Effector CD4-positive, alpha-beta T cell (primary cell): ENCODE results near the gene SELENOT.
"Not testable (repeated sequence)": the region's sequence is repeated elsewhere in the genome, so short reads cannot be mapped to it uniquely, and the experiment has no call there.

Source experiments
- DNase-seq: peaks from one replicate; pipeline ENCODE4 v3.0.0-alpha.2; 2020

Gene SELENOT

GRCh38 chr3:150609988-150610387 is 6.9 kb downstream of the SELENOT start:
- DNase-seq, result no peak

DNA sequence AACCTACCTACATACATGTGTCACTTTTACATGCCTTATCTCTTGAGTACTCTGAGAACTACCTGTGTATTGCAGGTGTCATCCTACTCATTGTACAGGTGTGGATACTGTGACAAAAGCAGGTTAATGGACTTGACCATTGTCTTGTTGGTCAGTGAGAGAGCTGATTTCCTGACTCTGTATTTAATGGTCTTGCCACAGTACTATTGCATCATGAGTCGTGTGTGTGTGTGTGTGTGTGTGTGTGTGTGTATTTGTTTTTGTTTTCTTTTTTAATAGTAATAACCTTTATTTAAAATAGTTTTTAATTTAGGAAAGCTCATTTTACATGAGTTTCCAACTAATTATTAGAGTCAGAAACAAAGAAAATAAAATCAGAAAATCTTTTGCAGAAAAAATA is 7.7 kb downstream of the SELENOT start:
- DNase-seq, result no peak

DNA sequence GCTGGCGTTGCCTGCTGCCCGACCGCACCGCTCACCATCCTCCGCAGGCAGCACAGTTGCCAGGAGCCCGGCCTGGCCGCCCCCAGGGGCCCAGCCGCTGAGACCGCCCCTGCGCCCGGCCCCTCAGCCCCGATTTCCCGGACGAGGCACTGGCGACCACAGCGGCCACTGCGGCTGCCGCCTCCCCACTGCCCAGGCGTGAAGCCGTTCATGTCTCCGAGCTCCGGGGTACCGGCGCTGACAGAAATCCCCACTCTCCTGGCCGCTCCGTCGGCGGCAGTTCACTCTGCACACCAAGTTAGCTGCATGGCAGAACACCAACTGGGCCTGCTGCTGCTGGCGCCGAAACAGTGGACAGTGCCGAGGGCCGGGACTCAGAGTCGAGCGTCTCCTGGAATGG is 8.5 kb downstream of the SELENOT start:
- no peak for DNase-seq

DNA sequence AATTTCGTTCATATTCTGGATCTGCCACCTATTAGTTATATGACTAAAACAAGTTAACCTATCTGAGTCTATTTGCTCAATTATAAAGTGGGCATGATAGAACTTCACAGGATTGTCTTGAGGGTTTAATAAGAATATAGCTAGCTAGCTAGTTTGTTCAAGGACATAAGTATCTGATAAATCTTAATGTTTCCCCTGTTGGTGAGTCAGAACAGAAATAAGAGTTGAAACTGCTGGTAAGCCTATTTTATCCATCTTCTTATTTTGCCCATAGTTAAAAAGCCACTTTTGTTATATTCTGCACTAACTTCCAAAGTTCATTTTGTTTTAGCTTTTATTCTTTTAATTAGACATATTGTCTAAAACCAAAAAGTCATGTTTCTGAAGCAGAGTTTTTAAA is 9.4 kb downstream of the SELENOT start:
- no peak for DNase-seq

- no peak for DNase-seq
These were observed 9.9 kb downstream of the SELENOT start for GRCh38 chr3:150613034-150613433.

DNA sequence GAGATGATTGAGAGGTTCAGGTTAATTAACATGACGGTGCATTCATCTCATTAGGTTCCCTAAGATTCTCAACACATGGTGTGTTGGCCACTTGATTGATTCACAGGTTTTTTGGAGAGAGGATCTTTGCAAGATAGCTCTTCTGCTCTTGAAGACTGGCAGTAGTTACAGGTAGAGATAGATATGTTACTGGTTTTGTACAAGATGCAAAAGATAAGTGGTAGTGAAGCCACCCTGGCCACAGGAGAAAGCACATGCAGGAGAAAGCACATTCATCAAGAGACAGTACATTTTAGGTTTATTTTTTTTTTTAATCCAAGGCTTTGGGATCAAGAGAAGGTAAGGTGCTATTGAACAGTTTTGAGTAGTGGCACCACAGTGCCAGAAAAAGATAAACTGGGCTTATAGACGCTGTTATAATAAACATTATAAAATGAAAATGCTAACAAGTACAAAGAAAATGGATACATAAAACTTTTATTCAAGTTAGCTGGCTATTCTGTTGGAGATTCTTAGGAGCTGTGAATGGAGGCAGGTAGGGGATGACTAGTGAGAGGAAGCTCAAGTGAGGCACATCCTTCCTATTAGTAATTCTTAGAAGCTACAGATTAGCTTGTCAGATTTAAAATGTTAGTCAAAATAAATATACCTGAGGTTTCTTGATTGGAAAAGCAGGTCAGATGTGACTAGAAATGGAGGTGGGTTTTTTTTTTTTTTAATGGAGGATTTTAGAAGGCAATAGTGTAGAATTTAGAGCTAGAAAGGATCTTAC is 10.8 kb downstream of the SELENOT start:
- DNase-seq, result no peak

DNA sequence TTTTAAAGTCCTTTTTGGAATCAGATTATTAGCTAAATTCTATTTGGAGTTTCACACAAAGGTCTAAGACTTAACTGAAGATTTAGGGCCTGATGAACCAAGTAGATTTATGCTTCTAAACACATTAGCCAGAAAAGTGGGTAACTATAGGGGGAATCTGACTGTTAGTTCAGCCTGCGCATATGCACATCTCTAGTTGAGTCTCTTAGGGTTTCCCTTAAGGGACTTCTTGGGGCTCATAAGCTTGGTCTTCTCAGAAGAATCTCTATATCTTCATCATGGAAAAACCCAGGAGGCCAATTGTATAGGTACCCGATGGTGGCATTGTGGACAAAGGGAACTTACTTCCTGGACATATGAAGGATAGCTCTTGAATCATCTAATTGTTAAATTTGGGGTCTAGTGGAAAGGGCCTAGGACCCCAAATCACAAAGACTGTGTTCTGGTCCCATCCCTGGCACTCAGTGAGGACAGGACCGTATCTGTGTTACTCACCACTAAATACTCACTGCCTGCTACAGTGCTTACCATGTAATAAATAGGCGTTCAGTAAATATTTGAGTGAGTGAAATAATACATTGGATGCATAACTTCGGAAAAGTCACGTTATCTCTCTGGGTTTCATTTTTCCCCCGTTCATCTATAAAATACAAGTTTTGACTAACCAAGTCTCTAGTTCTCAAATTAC is 17.0 kb downstream of the SELENOT start:
- no peak for DNase-seq

DNA sequence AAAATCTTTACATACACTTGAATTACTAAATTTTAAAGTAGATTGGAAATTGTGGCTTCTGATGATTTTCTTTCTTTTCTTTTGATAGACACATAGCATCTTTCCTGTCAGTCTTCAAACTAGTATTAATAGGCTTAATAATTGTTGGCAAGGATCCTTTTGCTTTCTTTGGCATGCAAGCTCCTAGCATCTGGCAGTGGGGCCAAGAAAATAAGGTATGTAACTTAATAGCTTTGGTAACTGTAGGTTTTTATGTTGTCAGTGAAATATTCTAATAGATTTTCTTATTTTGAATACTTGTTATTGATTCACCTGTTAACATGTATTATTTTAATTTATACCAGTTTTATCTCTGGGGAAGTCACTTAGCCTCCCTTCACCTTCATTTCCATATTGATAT is 19.8 kb downstream of the SELENOT start:
- DNase-seq, result not testable (repeated sequence)

GRCh38 chr3:150623945-150624344 is 20.8 kb downstream of the SELENOT start:
- DNase-seq, result no peak

DNA sequence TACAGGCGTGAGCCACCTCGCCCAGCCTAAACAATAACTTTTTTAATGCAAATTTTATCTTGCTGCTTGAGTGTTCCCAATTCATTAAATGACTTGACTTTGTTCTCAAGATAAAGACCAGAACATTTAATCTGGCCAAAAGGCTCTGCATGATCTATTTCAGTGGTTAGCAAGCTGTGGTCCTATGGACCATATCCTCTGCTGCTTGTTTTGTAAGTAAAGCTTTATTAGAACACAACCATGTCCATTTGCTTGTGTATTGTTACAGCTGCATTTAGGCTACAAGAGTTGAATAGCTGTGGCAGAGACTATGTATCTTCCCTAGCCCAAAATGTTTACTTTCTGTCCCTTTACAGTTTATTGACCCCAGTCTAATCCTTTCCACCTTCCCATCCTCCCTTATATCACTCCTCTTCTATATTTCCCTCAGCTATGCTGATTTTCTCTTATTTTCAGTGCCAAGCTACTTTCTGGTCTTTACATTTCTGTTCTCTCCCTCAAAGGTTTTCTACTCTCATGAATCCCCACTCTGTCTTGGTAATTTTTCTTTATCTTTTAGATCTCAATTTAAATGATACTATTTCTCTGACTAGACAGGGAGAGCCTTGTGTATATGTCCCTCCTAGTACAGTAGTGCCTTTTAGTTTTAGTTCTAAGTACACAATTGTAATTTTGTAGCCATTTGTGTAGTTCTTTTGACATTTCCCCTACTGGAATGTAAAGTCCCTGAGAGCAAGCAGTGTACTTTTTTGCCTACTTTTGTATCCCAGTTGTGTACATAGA is 23.2 kb downstream of the SELENOT start:
- no peak for DNase-seq

- DNase-seq, result no peak
These were observed 24.4 kb downstream of the SELENOT start for GRCh38 chr3:150627557-150627956.

DNA sequence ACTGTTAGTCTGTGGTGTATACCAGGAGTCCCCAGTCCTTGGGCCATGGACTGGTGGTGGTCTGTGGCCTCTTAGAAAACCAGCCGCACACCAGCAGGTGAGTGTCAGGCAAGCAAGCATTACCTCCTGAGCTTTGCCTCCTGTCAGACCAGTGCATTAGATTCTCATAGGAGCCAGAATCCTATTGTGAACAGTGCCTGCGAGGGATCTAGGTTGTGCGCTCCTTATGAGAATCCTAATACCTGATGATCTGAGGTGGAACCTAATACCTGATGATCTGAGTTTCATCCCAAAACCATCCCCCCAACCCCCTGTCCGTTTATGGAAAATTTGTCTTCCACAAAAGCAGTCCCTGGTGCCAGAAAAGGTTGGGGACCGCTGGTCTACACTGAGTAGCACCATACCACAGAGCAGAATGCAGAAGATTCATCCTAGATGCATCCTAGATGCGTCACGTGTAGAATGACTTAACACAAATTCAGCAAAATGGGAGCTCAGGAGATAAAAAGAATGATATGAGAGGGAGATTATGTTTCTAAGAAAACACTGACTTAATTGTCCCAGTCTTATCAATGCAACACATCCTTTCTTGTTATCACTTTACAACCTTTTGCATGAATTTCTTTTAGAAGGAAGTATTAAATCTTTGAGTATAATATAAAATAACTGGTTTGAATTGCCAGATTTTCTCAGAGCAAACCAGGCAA is 28.5 kb downstream of the SELENOT start:
- no peak for DNase-seq

DNA sequence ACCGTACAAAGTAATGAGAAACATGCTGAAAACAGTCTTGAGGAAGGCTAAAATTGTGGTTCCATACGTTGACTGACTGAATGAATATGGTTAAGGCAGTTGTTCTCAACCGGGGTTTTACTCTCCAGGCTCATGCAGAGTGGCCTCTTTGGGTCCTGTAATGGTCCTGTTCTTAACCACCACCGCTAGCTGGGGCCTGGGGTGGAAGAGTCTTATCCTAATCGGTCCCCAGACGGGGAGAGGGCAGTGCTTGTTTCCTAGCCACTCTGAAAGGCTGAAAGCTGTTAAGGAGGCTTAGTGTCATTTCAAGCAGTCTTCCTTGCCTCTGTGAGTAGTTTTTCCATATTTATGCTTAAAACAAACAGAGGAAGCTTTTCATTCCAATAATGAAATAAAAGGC is 32.0 kb downstream of the SELENOT start:
- no peak for DNase-seq

- DNase-seq, result no peak
These were observed 32.4 kb downstream of the SELENOT start for GRCh38 chr3:150635526-150635925.

GRCh38 chr3:150636258-150636657 is 33.1 kb downstream of the SELENOT start:
- no peak for DNase-seq

DNA sequence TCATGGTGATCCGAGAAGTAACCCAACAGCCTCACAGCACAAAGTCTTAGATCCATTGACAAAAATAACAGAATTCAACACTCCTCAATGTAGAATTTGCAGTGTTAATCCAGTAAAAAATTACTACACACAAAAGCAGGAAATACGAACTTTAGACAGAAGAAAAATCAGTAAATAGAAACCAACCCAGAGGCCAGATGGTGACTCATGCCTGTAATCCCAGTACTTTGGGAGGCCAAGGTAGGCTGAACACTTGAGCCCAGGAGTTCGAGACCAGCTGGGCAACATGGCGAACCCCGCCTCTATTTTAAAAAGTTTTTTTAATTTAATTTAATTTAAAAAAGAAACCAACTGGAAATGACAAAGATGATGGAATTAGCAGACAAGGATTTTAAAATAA is 36.1 kb downstream of the SELENOT start:
- DNase-seq, result no peak

DNA sequence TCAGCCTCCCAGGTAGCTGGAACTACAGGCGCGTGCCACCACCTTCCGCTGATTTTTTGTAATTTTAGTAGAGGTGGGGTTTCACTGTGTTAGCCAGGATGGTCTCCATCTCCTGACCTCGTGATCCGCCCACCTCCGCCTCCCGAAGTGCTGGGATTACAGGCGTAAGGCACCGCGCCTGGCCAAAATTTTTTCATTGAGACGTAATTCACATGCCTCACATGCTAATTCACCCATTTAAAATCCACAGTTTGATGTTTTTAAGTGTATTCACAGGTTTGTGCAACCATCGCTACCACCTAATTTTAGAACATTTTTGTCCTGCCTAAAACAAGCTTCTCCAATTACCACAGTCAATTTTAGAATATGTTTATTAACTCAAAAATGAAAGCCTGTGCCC is 37.1 kb downstream of the SELENOT start:
- no peak for DNase-seq

GRCh38 chr3:150653110-150653561 is 50.0 kb downstream of the SELENOT start:
- DNase-seq, result no peak

DNA sequence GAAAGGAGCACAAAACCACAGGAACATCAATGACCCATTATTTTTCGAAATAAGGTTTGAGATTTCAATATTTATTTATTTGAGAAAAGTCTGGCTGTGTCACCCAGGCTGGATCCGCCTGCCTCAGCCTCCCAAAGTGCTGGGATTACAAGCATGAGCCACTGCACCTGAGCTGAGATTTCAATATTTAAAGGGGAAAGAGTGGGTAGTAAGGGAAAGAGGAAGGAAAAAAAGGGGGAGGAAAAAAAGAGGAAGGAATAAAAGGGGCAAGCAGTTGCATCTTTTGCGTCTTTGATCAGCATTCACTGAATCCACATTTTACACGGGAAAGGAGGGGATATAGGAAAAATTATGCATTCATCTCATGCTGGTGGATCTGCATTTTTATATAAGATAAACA is 53.2 kb downstream of the SELENOT start:
- no peak for DNase-seq

- DNase-seq, result no peak
These were observed 59.5 kb downstream of the SELENOT start for GRCh38 chr3:150662410-150663200.

DNA sequence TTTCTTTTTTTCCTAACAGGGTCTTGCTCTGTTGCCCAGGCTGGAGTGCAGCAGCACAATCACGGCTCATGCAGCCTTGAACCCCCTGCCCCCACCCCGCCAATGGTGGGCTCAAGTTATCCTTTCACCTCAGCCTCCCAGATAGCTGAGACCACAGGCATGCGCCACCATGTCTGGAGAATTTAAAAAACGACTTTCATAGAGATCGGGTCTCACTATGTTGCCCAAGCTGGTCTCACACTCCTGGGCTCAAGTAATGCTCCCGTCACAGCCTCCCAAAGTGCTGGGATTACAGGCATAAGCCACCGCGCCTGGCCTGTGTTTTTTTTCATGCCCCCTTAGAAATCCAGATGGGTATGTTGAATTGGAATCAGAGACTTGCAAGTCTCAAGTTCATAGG is 60.3 kb downstream of the SELENOT start:
- no peak for DNase-seq

DNA sequence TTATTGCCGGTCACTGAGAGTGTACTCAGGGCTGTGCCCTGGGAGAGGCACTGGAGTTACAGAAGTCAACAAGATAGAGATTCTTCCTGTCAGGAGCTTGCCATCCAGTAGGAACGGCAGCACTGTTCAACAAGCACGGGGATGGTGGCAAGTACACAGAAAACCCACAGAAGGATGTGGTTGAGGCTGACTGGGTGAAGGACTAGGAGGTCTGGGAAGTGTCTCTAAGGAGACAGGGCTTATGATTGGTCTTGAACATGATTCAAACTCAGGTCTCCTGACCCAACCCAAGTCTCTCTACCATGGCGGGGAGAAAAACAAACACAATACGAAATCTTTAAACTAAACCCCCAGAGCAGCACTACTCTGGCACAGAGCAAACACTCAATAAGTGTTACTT is 63.0 kb downstream of the SELENOT start:
- DNase-seq, result no peak
